Thyroid gland (tissue), 4 donors: ENCODE data around the gene NPPA. TPM values are rescaled to one million over a fixed set of nuclear protein-coding genes. Genes with fewer than 3 reads are reported as not detected.

Source experiments
- DNase-seq, 2 donors: peaks; one replicate each; pipeline ENCODE4 v3.0.0-alpha.2; 2019
- H3K27ac ChIP-seq, 3 donors: fragments of 200-600 bp; sonication (generic); 1 replicate in 2 of 3; 2 replicates in 1 of 3; pipeline ENCODE4 v1.5.1; 2016 to 2019; ENCODE audit warnings: mild to moderate bottlenecking in 1 of 3, moderate library complexity in 1 of 3
- H3K27me3 ChIP-seq: fragments of 200-600 bp; sonication (generic); one replicate; pipeline ENCODE4 v1.5.1; 2019
- H3K36me3 ChIP-seq, 2 donors: fragments of 200-600 bp; sonication (generic); one replicate each; pipeline ENCODE4 v1.5.1; 2016 to 2019
- H3K4me1 ChIP-seq, 2 donors: fragments of 200-600 bp; sonication (generic); one replicate each; pipeline ENCODE4 v1.5.1; 2017 to 2019
- H3K4me3 ChIP-seq, 3 donors: fragments of 200-600 bp; sonication (generic); replicated peaks in 1 of 3; 1 replicate in 2 of 3; 2 replicates in 1 of 3; pipeline ENCODE4 v1.5.1; 2016; ENCODE audit warnings: mild to moderate bottlenecking in 1 of 3
- H3K9me3 ChIP-seq: fragments of 200-600 bp; sonication (generic); one replicate; pipeline ENCODE4 v1.5.1; 2017
- POLR2A ChIP-seq, 2 donors: fragments of 450-650 bp; IDR thresholded peaks; one replicate each; pipeline ENCODE4 v1.6.1; 2017; ENCODE audit warnings: antibody characterized with exemption in 2 of 2, mild to moderate bottlenecking in 2 of 2, moderate library complexity in 1 of 2
- WGBS, 2 donors: methylation state at CpG; one replicate each; pipeline ENCODE4 v1.1.5; 2017; 5-methylcytosine and 5-hydroxymethylcytosine counted together
- intact Hi-C: fragments of 100-400 bp; cut with DNase I; formaldehyde crosslinking; loops from one replicate; pipeline ENCODE4 v1.15.1; 2023
- total RNA-seq, 4 donors: library from RNA; depleted of rRNA; stranded (reverse); fragments of >200 nt; gene quantifications; one replicate each; pipeline ENCODE4 v1.2.3, GENCODE V29; 2016
- TF ChIP-seq, protein P1 (sequence below), 6 experiments: fragments of 200-600 bp in 3 of 6; fragments of 450-650 bp in 3 of 6; sonication (generic) in 3 of 6; IDR thresholded peaks; one replicate each; pipeline ENCODE4 v1.5.1; 2016 to 2019; ENCODE audit warnings: antibody characterized with exemption in 6 of 6, mild to moderate bottlenecking in 2 of 6, inconsistent platforms in 1 of 6, moderate library complexity in 1 of 6

The NPPA gene
- total RNA-seq, 4 donors from 2014 or later: not detected

DNA sequence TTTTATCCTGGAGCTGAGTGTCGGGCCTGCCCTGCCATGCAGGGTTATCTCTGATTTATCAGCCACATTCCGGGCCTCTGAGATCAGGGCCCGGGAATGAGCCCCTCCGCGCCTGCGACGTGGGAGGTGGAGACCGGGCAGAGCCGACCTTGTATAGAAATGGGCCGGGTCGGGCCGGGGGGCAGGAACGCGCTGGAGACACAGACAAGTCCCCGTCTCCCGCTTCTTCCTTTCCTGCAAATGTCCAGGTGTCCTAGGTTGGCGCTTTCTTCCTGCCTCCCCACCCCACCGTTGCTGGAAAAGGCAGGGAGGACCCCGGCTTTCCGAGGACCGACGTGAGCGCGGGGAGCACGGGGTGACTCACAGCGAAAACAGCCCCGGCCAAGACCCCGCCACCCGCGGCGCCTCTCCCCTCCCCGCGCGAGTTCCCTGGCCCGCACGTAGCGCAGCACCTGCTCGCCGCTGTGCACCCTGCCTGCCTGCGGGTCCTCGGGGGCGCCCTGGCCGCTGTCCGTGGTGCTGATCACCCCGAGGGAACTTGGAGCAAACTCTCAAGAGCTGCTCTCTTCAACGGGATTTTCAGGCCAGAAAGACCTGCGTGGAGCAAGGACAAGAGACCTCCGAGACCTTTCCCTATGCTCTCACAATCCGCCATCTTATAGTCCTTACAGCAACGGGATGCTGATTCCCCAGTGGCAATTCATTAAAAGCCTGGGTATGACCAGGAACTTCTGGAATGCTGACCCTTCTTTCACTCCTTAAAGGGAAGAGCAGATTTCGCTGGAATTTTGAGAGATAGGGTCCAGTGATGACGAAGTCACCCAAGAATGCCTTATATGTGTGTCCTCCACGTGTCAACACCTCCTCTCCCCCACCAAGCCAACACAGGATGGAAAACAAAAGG lies 11.6 kb upstream of the NPPA start:
- 6 to 7% methylated on average over 17 to 27 of the region's 53 CpGs for WGBS, 2 donors
- no peak overlapping the region for H3K4me3 ChIP-seq
- H3K9me3 ChIP-seq: no peaks in the 10 kb centered on the region
- H3K27me3 ChIP-seq: peaks cover 4% of the 10 kb centered on the region
- intact Hi-C loops: no loop called here
- no peak overlapping the region for H3K27ac ChIP-seq
- TF ChIP-seq POLR2A (IDR thresholded peaks at IDR 0.05): no peak
- TF ChIP-seq, protein P1, sequence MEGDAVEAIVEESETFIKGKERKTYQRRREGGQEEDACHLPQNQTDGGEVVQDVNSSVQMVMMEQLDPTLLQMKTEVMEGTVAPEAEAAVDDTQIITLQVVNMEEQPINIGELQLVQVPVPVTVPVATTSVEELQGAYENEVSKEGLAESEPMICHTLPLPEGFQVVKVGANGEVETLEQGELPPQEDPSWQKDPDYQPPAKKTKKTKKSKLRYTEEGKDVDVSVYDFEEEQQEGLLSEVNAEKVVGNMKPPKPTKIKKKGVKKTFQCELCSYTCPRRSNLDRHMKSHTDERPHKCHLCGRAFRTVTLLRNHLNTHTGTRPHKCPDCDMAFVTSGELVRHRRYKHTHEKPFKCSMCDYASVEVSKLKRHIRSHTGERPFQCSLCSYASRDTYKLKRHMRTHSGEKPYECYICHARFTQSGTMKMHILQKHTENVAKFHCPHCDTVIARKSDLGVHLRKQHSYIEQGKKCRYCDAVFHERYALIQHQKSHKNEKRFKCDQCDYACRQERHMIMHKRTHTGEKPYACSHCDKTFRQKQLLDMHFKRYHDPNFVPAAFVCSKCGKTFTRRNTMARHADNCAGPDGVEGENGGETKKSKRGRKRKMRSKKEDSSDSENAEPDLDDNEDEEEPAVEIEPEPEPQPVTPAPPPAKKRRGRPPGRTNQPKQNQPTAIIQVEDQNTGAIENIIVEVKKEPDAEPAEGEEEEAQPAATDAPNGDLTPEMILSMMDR (IDR thresholded peaks at IDR 0.05): peak in 3 of 6 experiments; percentile 27 to 52 (median 42)
- DNase-seq: peak; percentile 70 to 82
- H3K36me3 ChIP-seq: no peaks in the 10 kb centered on the region
- H3K4me1 ChIP-seq: no peaks in the 10 kb centered on the region

DNA sequence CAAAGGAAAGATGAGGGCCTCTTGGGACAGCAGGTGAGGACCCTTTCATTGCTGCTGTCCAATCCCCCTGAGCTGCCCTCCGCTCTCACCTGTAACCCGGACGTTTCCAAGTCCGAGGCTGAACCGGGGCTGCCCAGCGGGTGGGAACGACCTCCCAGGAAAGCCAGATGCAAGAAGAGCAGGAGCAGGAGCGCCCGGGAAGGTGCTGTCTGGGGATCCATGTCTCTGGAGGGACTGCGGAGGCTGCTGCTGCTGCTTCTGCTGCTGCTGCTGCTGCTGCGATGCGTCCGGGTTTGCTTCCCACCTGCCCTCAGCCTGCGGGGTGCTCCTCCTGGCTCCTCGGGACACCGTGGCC lies 11.0 kb upstream of the NPPA start, which contains the start of gene NPPB:
TSS of gene NPPB (minus strand) at position 333 of the 355 bp plus-strand sequence. CDS start at position 221, 112 bp downstream.
- Histone ChIP-seq H3K36me3 (no peaks in the 10 kb centered on the region), H3K4me3 (no peak within 1 kb of the TSS), H3K4me1 (no peaks in the 10 kb centered on the region), H3K27me3 (peaks cover 4% of the 10 kb centered on the region), H3K9me3 (no peaks in the 10 kb centered on the region), H3K27ac (no peak within 1 kb of the TSS)
- intact Hi-C loops: no loop called here
- TF ChIP-seq POLR2A (IDR thresholded peaks at IDR 0.05): no peak
- TF ChIP-seq, protein P1 (IDR thresholded peaks at IDR 0.05): no peak
- DNase-seq: no peak
- 19 to 27% methylated on average over 14 to 15 of the region's 16 CpGs for WGBS, 2 donors

DNA sequence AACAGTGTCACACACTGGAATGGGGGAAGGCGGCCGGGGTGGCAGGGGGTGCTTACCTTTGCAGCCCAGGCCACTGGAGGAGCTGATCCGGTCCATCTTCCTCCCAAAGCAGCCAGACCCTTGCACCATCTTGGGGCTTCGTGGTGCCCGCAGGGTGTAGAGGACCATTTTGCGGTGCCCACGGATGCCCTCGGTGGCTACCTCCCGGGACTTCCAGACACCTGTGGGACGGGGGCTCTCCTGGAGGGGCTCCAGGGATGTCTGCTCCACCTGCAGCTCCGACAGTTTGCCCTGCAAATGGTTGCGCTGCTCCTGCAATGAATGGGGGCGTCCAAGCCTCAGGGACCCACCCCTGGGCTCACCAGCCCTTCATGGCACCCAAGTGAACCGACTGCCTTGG lies 10.6 kb upstream of the NPPA start:
- 84 to 86% methylated on average over 10 to 11 of the region's 14 CpGs for WGBS, 2 donors
- H3K4me1 ChIP-seq: no peaks in the 10 kb centered on the region
- H3K9me3 ChIP-seq: no peaks in the 10 kb centered on the region
- TF ChIP-seq, protein P1 (IDR thresholded peaks at IDR 0.05): no peak
- TF ChIP-seq POLR2A (IDR thresholded peaks at IDR 0.05): no peak
- H3K4me3 ChIP-seq: no peak overlapping the region
- peaks cover 4% of the 10 kb centered on the region for H3K27me3 ChIP-seq
- H3K36me3 ChIP-seq: no peaks in the 10 kb centered on the region
- intact Hi-C loops: no loop called here
- no peak for DNase-seq
- no peak overlapping the region for H3K27ac ChIP-seq

DNA sequence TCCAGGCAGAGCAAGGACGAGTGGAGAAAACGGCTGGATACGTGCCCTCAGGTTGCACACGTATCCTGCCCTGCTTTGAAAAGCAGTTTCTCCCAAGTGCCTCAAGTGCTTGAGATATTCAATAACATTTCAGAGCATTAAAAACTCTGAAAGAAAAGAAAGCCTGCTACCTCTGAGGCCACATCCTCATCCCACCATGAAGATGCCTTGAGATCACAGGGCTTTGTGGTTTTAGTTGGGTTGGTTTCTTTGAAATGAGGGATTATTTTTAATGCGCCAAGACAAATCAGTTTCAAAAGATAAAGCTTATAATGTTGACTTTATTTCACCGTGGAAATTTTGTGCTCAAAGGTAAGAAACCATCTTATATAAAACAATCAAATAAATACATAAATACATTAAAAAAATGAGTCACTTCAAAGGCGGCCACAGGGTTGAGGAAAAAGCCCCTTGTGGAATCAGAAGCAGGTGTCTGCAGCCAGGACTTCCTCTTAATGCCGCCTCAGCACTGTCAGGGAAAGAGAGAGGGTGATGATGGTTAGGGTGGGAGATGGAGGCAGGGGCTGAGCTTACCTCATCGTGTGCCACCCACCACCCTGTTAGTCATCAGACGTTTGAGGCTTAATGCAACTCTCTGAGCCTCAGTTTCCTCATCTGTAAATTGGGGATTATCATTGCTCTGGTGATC lies 9.7 kb upstream of the NPPA start:
- TF ChIP-seq, protein P1 (IDR thresholded peaks at IDR 0.05): no peak
- TF ChIP-seq POLR2A (IDR thresholded peaks at IDR 0.05): no peak
- intact Hi-C loops: no loop called here
- 40 to 48% methylated on average over 10 of the region's 10 CpGs for WGBS, 2 donors

DNA sequence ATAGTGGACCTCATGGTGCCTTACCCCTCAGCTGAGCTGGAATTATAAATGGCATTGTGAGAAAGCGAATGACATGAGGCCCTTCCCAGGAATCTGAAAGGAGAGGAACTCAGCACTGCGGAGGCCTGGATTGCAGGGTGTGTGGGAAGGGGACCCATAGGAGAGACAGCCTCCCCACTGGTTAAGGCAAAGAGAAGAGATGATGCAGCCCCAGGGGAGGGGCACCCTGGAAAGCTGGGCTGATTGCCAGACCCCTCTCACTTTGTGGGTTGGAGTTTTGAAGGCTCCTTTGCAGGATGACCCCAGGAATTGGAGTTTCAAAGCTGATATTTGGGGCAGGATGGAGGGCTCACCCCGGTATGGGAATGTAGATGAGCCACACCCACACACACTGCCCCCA lies 9.1 kb upstream of the NPPA start:
- Histone ChIP-seq H3K27ac (no peak overlapping the region), H3K4me1 (no peaks in the 10 kb centered on the region), H3K9me3 (no peaks in the 10 kb centered on the region), H3K36me3 (no peaks in the 10 kb centered on the region), H3K27me3 (peaks cover 4% of the 10 kb centered on the region), H3K4me3 (no peak overlapping the region)
- TF ChIP-seq POLR2A (IDR thresholded peaks at IDR 0.05): no peak
- TF ChIP-seq, protein P1 (IDR thresholded peaks at IDR 0.05): no peak
- intact Hi-C loops: no loop called here
- no peak for DNase-seq
- 62 to 69% methylated on average over 3 of the region's 3 CpGs for WGBS, 2 donors

More for the DNA sequence above, 9.7 kb upstream of the NPPA start:
- Histone ChIP-seq H3K9me3 (no peaks in the 10 kb centered on the region), H3K36me3 (no peaks in the 10 kb centered on the region), H3K27me3 (peaks cover 4% of the 10 kb centered on the region), H3K27ac (no peak overlapping the region), H3K4me1 (no peaks in the 10 kb centered on the region), H3K4me3 (no peak overlapping the region)
- no peak for DNase-seq
